Islet of Langerhans (tissue), 1 donor: ENCODE results near the gene ATP4A.

Experiments
- FAIRE-seq: peaks from one replicate; lab custom pipeline; 2011; peaks lifted over from hg19 to GRCh38; lab: Jason Lieb, UNC

ATP4A gene

DNA sequence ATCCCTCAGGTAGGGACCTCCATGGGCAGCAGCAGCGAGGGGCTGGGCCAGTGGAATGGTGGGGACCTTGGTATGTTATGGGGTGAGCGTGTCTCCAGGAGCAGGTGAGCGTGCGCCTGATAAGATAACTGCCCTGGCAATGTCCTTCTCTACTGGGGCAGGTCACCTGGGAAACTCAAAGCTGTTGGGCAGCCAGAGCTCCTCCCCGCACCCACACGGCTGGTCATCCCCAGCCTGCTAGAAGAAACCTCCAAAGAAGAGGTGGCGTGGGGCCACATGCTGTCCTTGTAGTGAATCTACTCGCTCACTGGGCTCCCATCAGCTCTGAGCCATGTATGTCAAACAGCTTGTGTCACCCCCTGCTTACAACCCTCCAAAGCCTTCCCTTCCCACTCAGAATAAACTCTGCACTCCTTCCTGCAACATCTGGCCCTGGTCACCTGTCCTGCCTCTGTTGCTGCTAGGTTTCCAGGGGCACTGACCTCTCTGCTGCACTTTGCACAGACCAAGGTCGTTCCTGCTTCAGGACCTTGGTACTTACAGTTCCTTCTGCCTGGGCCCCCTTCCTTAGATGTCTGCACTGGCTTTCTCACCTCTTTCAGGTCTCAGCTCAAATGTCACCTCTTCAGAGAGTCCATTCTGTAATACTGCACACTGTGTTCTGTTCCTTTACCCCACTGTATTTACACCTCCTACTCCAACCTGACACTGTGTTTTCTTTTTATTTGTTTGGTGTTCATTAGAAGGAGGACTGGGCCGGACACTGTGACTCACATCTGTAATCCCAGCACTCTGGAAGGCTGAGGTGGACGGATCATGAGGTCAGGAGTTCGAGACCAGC lies 1.8 kb upstream of the ATP4A start:
- no peak for FAIRE-seq

DNA sequence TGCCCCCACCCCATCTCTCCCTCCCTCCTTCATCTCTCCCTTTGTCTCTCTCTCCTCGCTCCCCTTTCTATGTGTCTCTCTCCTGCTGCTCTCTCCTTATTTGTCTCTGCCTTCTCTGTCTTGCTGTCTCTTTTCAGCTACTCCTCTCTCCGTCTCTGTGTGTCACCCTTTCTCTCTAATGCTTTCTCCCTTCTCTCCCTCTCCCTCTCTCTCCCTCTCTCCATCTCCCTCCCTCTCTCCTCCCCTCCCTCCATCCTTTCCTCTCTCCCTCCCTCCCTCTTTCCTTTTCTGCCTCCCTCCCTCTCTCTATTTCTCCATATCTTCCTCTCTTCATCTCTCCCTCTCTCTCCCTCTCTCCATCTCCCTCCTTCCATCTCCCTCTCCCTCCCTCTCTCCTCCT lies 682 bp downstream of the ATP4A start:
- FAIRE-seq: no peak

GRCh38 chr19:35562336-35562735 lies 1.1 kb downstream of the ATP4A start:
- FAIRE-seq: no peak

DNA sequence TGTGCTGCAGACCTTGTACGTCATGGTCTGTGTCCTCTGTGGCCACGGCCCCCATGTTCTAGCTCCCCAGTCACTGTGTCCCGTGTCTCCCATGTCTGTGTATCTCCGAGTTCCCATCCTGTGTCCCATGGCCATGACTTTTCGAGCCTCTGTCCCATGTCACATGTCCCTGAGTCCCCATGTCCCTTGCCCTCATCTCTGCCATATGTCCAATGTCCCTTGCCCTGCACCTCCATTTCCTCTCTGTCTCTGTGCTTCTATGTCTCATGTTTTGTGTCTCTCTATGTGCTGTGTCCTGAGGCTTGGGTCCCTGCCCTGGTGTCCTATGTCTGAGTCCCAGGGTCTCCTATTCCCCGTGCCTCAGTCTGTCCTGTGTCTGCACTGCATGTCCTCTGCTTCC lies 2.0 kb downstream of the ATP4A start:
- FAIRE-seq: no peak

DNA sequence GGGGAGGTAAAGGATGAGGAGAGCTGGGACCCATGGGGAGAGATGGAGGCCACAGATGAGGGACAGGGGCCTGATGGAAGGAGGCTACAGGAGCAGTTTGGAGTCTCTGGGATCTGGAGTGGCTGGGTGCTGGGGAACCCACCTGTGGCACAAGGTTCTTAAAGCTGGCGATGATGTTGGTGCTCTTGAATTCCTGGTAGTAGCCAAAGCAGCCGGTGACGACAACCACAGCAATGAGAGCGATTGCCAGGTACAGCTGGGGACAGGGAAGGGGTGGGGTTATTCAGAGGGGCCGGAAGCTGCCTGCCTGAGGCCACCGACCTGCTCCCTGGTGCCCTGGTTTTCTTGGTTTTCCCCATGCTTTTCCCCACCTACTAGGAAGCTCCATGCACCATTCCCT lies 2.8 kb downstream of the ATP4A start:
- no peak for FAIRE-seq

GRCh38 chr19:35560271-35560670 lies 3.2 kb downstream of the ATP4A start:
- FAIRE-seq: no peak

- no peak for FAIRE-seq
These were observed 3.7 kb downstream of the ATP4A start for GRCh38 chr19:35559781-35560180.

- no peak for FAIRE-seq
These were observed 4.2 kb downstream of the ATP4A start for GRCh38 chr19:35559281-35559659.

- no peak for FAIRE-seq
These were observed 4.8 kb downstream of the ATP4A start for GRCh38 chr19:35558400-35559280.

GRCh38 chr19:35557539-35558399 lies 5.7 kb downstream of the ATP4A start:
- FAIRE-seq: no peak

- FAIRE-seq: no peak
These were observed 6.5 kb downstream of the ATP4A start for GRCh38 chr19:35556846-35557538.

DNA sequence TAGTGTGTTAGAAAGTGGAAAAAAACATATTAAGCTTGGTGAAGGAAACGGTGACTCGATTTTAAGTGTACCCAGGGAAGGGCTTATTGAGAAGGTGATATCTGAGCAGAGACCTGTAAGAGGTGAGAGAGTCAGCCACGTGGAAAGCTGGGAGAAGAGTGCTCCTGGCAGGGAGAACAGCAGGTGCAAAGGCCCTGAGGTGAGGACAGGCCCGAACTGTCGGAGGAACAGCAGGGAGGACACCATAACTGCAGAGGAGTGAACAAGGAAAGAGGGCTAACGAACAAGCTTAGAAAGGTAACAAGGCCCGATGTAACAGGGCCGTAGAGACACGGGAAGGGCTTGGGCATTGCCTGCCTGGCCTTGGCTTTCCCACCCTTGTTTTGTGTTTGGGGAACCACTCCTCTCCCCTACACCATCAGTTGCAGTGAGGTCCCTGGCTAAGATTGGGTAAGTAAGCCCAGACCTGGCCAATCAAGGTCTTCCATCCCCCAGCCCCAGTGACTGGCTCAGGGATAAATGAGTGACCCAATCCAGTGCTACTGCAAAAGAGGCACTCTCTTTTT lies 7.3 kb downstream of the ATP4A start:
- FAIRE-seq: no peak

DNA sequence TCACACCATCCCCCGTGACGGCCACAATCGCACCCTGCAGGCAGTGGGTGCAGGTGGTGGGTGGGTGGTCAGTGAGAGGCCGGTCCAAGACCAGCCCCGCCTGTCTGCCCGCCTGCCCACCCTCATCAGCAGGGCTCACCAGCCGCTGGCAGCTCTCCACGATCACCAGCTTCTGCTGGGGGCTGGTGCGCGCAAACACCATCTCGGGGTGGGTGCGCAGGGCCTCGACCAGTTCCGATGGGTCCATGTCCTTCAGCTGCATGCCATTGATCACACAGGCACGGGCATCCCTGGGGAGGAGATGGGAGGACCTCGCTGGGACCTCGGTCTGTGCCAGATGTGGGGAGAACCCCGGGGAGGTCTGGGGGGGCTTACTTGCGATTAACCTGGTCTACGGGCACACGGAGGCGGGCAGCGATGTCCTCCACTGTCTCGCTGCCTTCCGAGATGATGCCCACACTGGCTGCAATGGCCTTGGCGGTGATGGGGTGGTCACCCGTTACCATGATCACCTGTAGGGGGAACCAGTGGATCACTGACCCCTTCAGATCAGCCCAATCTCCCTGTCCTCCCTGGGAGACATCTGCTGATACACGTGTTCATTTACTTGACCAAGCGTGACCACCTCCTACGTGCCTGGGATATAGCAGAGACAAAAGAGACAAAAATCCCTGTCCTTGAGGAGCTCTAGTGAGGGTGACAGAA lies 8.0 kb downstream of the ATP4A start:
- no peak for FAIRE-seq

DNA sequence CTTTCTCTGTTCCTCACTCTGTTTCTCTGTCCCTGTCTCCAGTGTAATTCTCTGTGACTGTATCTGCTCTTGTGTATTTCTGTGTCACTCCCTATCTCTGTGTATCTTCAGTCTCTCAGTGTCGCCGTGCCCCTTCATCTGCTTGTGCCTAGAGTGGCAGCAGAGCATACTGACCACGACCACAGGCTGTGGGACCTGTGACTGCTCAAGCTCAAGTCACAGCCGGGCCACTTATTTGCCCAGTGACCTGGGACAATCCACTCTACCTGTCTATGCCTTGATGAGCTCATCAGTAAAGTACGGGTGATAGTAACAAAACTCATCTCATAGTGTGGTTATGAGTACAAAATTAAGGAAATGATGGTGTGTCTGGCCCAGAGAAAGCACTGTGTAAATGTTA lies 9.4 kb downstream of the ATP4A start:
- no peak for FAIRE-seq

DNA sequence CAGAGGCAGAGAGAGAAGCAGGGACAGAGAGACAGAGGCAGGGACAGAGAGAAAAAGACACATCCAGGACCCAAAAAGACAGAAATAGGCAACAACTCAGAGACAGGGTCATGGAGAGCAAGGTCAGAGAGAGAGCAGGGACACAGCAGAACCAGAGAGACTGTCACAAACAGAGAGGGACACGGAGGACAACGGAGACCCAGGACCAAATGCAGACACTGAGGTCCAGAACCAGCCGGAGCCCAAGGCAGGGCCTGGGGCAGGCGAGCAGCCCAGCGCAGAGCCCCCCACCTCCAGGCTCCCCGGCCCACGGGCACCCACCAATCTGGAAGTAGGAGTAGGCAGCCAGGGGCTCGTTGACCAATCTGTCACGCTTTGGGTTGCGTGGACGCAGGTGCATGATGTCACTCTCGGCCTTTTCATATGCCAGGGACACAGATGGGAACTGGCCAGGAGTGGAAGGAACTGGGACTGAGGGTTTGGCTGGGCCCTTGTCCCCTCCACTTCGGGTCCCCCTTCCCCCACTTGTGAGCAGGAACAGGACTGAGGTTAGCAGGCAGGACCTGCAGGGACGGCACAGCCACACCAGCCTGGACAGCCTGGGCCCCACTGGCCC lies 10.0 kb downstream of the ATP4A start:
- FAIRE-seq: no peak

- FAIRE-seq: no peak
These were observed 10.7 kb downstream of the ATP4A start for GRCh38 chr19:35552534-35553384.

GRCh38 chr19:35551091-35551810 lies 12.2 kb downstream of the ATP4A start:
- no peak for FAIRE-seq

DNA sequence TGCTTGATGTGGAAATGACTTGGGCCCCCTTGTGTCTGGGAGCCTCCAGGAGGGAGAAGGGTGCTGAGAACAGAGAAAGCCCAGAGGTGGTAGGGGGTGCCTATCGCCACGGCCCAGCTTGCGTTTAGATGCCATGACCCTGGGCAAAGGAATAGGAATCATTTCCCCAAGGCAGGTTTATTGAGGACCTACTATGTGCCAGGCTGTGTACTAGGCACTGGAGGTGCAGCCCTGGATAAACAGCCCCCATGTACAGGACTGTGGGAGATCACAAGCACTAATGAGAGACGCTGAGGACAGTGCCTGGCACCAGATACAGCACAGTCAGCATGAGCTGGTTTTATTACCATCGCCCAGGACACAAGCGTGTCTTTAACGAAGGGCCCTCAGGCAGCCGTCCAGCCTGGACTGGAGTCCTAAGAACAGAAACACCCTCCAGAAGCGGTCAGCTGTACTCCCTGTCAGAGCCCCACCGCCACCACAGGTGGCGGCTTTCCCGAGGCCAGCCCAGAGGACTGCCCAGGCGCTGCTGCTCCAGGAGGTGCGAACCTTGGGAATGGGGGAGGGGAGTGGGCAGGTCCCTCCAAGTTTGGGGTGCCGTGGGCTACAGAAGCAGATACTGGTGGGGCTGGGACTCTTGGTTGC lies 13.5 kb downstream of the ATP4A start:
- FAIRE-seq: no peak
